GM19328 (cell line): ENCODE measurements around the gene DPP6.

ENCODE experiments used
- ATAC-seq: cut with Tn5 transposase; IDR thresholded peaks from one replicate; pipeline ENCODE4 v1.9.1; 2021; ENCODE audit warnings: mild to moderate bottlenecking, moderate library complexity; ENCODE audit not compliant: unreplicated experiment

Gene DPP6

DNA sequence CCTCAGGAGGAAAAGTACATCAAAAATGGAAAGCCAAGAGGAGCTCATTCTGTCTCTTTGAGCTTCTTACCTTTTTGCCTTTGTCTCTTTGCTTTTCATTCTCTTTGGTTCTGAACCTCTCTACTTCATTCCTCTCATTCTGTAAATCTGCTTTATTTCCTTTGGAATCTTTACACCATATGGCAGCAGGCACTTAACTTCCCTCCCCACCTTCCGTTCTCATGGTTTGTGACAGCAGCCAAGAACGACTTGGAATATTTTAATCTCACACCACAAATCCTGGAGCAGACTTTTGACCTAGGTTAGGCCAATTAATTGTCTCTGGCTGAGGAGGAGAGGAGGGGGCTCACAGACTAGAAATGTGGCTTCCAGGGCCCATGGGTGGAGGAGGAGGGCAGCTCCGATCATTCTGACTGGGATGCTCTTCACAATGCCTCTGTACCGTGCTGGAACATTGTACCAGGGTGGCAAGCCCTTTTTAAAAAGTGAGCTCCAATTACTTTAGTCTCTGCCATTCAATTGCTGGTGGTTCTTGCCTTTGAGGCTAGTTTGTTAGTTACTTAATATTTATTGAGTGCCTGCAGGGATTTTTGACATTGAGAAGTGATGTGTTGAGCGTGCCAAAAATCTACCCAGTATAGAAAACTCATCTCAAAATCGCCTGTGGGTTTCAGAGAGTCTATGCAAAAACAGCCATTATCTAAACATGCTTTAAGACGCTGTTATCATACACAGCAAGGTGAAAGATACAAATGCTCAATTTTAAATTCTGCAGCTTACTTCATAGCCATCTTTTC is 386.6 kb downstream of the DPP6 start:
- no peak for ATAC-seq

DNA sequence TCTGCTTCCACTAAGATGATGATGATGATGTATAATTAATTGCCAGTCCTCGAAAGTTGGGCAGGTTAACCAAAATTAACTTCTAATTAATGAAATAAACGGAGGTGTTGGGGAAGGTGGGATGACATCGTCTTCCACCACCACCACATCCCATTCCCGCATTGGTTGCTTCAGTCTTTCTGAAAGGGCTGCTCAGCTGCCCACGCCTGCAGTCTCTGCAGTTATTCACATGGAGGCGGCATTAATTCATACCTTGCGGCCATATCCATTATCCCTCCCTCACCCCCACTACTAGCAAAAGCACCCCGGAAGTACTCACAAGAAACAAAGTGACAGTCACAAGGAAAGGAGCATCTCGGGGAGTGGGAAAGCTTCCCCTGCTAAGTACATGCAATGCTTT is 387.9 kb downstream of the DPP6 start:
- no peak for ATAC-seq

DNA sequence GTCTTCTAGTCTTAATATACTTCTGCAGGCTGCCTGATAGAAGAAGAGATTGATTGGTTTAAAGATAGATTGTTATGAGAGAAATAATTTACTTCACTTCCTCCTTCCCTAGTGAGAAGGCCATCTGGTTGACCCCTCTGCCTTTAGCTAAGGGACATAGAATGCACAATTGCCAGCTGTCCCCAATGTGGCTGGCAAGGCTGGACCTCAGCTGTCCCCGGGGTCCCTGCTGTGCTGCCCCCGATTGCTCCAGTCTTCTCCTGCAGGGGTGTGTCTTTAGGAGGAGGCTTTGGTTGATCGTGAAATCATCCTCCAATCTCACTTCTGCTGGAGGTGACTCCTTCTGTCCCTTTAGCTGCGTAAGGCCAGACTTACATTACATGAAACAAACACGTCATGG is 388.5 kb downstream of the DPP6 start:
- ATAC-seq: no peak

DNA sequence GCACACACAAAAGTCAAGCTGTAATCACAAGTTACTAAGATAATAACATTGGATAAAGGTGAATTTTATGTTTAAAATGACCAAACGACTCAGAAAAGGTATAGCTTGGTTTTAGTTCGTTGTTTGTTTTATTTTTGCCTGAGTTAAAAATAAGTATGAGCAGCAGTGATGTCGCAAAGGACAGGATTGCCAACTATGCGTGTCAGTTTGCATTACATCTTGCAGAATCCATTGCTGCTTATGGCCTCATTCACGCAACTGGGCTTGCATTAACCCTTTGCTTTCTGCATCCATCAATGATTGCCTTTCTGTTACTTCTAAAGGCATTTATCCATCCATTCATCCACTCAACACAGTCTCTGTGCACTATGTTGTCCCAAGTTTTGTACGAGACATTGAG is 389.6 kb downstream of the DPP6 start:
- no peak for ATAC-seq

DNA sequence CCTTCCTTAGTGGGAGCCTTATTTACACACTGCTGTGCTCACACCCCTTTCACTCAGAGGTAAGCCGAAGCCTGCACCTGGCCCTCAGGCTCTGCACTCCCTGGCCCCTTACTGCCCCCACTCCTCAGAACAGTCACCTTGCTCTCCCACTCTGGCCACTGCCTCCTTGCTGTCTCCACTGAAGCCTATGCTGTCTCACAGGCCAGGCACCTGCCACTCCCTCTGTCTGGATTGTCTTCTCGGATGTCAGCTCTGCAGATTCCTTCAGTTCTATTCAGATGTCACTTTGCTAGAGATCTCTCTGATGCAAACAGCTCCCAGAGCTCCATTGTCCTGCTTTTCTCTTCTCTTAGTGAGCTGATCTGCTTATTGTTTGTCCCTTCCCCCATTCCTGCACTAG is 390.7 kb downstream of the DPP6 start:
- no peak for ATAC-seq

DNA sequence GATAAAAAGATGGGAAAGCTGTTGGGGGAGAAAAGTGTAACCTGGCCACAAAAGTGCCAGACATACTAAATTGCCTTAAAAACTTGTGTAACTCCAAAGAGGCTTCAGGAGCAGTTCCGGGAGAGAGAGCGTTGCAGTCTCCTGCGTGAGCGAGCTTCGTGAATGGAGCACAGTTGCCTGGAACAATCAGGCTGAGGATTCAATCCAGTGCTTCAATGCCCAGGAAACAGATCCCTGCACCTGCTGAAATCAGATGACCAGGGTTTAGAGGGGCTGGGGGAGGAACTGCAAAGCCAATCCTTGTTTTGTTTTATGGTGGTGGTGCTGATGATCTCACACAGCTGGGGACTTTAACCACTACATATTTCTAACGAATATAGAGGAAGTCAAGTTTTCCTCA is 398.3 kb downstream of the DPP6 start:
- ATAC-seq: no peak

DNA sequence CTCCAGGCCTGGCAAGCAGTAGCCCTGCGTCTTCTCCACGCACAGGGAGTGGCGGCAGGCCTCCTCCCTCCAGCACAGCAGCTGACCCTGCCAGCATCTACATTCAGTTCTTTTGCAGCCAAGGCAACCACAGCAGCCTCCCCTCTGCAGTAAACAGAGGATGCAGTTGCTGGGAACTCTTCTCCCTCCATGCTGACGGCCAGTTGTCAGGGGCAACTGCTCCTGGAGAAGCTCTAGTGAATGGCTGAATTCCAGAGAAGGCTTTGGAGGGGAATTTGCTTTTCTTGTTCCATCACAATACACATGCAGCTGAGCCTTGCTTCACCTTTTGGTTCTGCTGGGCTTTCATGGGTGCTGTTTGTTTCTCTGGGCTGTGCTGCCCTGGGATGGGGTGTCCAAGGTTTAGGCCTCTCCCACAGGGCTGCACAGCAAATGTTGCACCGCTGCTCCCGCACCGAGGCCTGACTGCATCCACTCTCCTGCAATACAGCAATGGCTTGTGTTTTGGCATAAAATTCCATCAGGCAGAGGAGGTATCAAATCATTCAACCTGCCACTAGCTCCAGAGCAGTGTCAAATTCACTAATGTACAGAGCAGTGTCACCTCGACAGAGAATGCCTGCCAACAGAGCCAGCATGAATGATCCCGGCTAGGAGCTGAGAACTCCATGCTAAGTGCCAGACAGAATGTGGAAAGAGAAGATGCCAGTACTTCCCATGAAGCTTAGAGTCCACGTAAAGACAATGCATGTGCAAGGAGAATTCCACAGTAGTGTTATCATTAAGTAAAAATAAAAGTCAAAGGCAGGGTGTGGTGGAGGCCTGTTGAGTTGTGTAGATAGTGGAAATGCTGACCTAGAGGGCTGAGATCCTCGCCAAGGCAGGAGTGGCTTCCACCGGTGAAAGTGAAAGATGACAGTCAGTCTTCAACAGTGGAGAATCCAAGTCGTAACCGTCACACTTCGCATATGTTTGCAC is 399.6 kb downstream of the DPP6 start:
- no peak for ATAC-seq

DNA sequence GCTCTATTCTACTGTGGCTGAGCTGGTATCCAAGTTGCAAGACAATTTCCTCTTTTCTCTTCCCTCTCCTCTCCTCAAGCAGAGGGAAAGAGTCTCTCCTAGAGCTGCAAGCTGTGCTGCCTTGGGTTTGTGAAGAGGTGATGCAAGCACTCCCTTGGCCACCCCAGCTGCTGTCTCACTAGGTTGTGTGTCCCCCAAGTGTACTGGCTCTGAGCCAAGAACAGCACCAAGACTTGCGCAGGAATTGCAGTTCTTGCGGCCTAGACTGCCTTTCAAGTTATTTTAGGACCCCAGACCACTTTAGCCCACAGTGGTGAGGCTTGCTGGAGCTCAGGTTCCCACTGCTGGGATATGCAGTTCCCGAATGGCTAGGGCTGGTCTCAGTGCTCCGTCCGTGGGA is 411.6 kb downstream of the DPP6 start:
- no peak for ATAC-seq

DNA sequence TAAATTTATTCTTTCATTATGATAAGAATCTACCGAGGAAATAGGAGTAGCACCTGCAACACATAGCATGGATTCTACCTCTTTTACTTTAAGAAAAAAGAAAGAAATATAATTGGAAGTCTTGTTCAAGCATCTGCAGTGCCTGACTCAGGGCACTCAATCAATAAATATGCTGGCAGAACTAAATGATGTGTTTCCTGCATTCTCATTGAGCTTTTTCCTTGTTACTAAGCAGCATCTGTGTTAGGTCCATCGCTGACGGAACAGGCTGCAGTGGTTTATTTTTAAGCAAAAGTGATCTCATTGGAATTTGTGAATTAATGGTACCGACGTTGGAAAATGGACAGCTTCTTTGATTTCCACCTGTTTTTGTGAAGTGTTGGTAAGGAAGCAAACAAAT is 417.5 kb downstream of the DPP6 start:
- no peak for ATAC-seq

DNA sequence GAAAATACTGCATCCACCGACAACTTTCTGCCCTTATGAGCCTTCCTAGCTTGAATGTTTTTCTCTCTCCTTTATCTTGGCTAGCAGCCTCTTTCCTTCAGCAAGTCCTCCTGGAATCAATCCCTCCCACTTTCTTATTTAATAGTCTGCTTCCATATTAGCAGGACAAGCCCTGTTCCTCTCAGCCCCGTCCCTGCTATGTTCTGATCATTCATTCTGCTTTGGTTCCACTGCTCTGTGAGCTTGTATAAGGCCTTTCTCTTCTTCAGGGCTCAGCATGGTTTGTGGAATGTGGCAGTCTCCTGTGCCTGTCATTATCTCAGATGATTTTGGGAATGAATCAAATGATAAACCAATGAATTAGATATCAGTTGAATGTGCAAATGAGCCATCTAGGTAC is 420.1 kb downstream of the DPP6 start:
- ATAC-seq: no peak

DNA sequence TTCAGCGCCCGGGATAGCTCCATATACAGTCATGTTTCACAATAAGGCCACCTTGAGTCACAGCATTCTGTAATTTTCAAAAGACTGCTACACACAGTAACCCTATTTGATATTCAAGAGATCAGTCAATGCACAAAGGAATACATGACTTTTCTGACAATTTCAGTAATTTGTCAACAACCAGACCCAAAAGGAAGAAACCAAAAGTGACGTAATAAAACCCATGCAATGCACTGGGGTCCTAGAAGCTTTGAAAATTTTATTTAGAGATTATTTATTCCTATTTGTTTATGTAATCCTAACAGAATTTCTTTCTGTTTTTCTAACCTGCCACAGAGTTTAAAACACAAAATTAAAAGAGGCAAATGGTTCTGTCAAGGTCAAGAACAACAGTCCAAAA is 421.2 kb downstream of the DPP6 start:
- no peak for ATAC-seq

DNA sequence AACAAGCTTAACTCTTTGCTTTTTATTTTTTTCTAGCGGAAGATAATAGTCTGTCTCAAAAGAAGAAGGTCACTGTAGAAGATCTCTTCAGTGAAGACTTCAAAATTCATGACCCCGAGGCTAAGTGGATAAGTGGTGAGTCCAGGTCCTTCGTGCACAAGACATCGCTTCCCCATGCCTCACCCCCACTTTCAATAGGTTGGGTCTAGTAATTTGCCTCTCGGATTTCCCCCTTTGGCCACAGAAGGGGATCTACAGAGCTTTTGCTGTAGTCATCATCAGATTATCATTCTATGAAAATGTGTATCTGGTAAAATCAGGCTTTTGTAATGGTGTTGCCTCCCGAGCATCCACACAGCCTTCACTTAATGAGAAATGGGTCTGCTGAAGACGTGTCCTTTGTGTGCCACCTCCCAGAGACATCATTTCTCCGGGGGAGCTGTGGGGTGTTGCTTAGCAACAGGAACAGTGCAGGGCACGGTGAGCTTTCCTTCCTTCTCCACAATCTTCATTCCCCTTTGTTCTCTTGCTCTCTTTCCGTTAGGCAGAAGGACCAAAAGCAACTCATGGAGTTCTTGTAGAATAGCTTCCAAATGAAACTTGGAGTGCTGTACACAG is 422.8 kb downstream of the DPP6 start:
- no peak for ATAC-seq

DNA sequence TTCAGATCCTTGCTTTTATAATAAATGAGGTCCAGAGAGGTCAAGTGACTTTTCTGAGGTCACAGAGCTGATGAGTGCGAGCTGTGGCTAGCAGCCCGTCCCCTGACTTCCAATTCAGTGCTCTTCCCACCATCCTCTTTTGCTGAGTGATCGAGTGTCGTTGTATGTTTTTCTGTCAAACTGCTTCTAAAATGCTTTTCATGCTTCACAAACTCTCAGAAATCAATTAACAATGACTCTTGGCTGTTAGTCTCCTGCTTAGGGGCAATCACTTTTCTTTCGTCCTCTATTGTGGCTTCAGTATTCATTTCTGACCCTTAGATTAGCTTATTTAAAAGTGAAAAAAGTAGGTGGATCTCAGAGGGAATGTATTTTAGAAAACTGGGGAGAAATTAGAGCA is 423.7 kb downstream of the DPP6 start:
- no peak for ATAC-seq

DNA sequence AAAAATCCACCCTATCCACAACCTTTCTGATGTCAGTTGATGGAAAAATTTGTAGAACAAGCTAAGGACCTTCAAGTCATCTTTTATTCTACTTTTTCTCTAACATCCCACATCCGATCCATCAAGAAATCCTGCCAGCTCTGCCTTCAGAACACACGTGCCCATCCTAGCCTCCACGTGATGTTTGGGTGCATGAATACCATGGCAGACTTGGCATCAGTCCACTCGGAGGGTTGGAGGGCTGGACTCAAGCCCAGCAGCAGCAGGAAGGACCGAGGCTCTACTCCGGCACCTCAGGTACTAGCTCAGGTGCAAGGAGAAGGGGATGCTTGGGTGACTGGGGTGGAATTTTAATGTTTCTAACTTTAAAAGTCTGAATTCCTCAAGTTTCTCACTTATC is 428.6 kb downstream of the DPP6 start:
- ATAC-seq: no peak

DNA sequence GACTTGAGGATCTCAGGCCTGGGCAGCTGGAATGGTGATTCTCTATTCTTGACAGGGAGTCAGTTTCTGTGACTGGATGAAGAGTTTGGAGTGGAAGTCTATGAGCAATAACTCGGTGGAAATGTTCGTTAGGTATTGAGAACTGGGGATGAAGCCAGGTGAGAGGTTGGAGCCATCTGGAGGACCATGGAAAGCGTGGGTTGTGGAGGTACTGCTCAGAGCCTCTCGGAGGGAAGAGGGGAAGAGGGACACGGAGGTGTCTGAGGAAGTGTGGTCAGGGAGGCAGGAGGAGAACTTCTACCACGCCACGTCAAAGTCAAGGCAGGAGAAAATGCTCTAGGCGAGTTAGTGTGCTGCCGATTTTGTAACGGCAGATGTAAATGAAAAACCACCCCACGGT is 430.7 kb downstream of the DPP6 start:
- ATAC-seq: no peak

DNA sequence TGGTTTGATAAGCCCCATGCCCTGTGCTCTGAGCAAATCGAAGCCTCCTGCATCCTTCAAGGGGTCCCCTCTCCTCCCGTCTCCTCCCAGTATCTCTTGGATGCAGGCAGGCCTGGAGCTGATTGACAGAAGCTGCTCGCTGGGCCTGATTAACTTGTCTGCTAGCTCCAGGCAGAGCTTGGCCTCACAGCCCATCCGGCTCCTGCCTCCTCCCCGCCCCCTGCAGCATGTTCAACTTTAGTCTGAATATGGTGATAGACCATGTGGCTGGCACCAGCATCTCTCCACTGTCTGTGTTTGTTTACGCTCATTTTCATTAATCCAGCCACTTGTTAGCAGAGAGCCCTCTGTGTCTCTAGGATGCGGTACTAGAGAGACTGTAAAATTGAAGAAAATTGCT is 432.2 kb downstream of the DPP6 start:
- ATAC-seq: no peak

DNA sequence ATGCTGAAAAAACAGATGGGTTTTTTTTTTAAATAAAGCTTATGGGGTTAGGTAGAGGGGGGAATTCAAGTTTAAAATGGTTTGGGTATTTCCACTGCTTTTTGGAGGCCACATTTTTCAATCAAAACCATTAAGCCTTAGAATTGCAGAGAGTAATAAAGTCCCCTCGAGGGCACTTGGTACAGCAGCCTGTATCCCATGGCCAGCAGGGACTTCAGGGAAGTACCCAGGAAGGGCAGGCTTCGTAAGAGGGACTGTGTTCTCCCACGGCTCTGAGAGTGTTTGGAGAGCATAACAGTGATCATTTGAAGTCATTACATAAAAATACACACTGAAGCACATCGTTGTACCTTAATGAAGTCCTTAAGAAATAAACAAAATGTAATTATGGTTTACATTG is 432.7 kb downstream of the DPP6 start:
- no peak for ATAC-seq

DNA sequence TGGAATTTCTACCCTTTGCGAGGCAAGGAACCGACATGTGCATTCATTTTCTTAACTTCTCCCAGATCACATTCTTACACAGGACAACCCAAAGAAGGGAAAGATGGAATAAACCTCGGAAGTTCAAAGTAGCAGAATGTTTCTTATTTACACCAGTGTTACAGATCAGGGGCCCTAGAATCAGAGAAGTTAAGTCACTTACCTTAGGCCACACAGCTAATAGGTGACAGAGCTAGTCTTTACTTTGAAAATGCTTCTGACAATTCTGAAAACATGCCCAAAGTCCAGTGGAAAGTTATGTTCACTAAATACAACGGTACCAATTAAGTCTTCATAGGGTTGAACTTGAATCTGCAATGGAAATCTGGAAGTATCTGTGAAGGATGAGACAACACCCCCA is 437.7 kb downstream of the DPP6 start:
- no peak for ATAC-seq

DNA sequence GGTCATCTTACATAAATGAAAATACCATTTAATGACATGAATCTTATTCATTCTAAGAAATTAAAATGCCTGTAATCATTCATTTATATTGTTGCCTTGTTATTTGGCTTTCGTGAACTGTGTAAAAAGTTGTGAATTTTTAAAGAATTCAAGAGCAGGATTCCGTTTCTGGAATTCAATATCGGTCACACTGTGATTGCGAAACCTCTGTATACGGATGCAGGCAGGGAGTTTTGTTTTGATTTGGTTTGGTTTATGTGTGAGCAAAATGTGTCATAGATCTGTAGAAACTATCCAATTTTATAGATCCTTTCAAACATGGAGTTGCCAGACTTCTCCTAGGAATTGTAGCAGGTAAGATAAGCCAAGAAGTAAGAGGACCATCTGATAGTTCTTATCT is 441.4 kb downstream of the DPP6 start:
- ATAC-seq: no peak

DNA sequence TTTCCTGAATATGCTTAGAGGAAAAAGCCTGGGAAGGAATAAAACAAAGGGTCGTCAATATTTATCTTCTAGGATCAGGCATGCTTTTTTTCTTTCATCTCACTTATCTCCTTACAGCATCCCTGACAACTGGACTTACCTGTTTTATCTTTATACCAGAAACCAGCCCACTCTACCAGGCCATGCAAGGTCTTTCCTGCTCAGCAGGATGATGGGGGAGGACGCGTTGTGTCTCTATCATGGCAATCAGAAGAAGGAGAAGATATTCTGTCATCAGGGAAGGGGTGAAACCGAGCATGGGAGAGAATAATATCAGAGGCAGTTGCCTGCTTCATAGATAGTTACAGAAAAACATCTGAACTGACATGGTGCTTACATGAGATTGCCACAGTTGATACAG is 445.6 kb downstream of the DPP6 start:
- no peak for ATAC-seq

DNA sequence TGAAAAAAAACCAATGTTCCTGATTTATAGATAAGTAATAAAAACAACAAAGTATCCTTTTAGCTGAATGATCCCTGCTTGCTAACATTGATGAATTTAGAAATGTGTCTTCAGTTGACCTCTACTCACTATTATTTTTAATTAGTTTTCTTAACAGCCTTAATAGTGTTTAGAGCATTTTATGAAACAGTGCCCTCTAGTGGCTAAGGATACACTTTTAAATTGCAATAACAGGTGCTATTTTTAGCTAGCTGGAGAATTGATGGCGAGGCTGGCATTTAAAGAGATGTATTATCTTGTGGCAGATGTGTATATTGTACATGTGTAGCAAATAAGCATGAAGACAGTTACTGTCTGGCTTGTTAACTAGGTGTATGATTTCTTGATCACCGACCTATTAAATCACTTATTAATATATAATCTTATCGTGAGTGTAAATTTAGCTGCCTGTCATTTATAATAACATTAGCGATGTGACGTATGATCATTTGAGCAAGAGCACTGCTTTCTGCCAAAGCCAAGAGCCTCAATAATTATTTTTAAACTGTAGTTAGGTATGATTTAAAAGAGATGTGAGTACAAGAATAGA is 451.9 kb downstream of the DPP6 start:
- ATAC-seq: no peak
